Thyroid gland (tissue), 4 donors: Measurements from ENCODE around the gene INSC.

Experiments used
- CTCF ChIP-seq, 6 experiments: fragments of 200-600 bp in 3 of 6; fragments of 450-650 bp in 3 of 6; sonication (generic) in 3 of 6; IDR thresholded peaks; one replicate each; pipeline ENCODE4 v1.5.1; 2016 to 2019; ENCODE audit warnings: antibody characterized with exemption in 6 of 6, mild to moderate bottlenecking in 2 of 6, inconsistent platforms in 1 of 6, moderate library complexity in 1 of 6
- POLR2A ChIP-seq, 2 donors: fragments of 450-650 bp; IDR thresholded peaks; one replicate each; pipeline ENCODE4 v1.6.1; 2017; ENCODE audit warnings: antibody characterized with exemption in 2 of 2, mild to moderate bottlenecking in 2 of 2, moderate library complexity in 1 of 2

GRCh38 chr11:15232496-15232895 lies 117.8 kb downstream of the INSC start:
- TF ChIP-seq CTCF (IDR thresholded peaks at IDR 0.05) (no peak), POLR2A (IDR thresholded peaks at IDR 0.05) (no peak)
